ENCODE data around the gene CTIF.

Gene CTIF

GRCh38 chr18:48533340-48534070 lies 5.3 kb upstream of the CTIF start:
- DNase-seq: no peak

GRCh38 chr18:48534364-48534763 lies 4.5 kb upstream of the CTIF start:
- DNase-seq: no peak

GRCh38 chr18:48535956-48536355 lies 2.9 kb upstream of the CTIF start:
- DNase-seq: no peak

- DNase-seq: no peak
These were observed 2.3 kb upstream of the CTIF start for GRCh38 chr18:48536516-48536915.

GRCh38 chr18:48539406-48540250 lies 797 bp downstream of the CTIF start:
- peak; percentile 26 to 27 for DNase-seq

GRCh38 chr18:48540251-48541025 lies 1.6 kb downstream of the CTIF start:
- DNase-seq: peak; percentile 51 to 59

GRCh38 chr18:48541026-48541746 lies 2.4 kb downstream of the CTIF start:
- DNase-seq: peak in 1 of 2 experiments; percentile 12

GRCh38 chr18:48541747-48542400 lies 3.0 kb downstream of the CTIF start:
- DNase-seq: no peak

- DNase-seq: no peak
These were observed 3.8 kb downstream of the CTIF start for GRCh38 chr18:48542513-48543181.

GRCh38 chr18:48543228-48543627 lies 4.4 kb downstream of the CTIF start:
- peak; percentile 36 to 45 for DNase-seq

- DNase-seq: no peak
These were observed 5.3 kb downstream of the CTIF start for GRCh38 chr18:48544116-48544515.

GRCh38 chr18:48544661-48545415 lies 6.0 kb downstream of the CTIF start:
- no peak for DNase-seq

GRCh38 chr18:48545757-48546321 lies 7.0 kb downstream of the CTIF start:
- DNase-seq: no peak

- DNase-seq: no peak
These were observed 7.6 kb downstream of the CTIF start for GRCh38 chr18:48546396-48546795.

- no peak for DNase-seq
These were observed 8.7 kb downstream of the CTIF start for GRCh38 chr18:48547531-48547981.

- DNase-seq: no peak
These were observed 9.4 kb downstream of the CTIF start for GRCh38 chr18:48548011-48548771.

- DNase-seq: no peak
These were observed 10.1 kb downstream of the CTIF start for GRCh38 chr18:48548921-48549320.

- no peak for DNase-seq
These were observed 11.4 kb downstream of the CTIF start for GRCh38 chr18:48550101-48550729.

GRCh38 chr18:48551100-48551499 lies 12.3 kb downstream of the CTIF start:
- DNase-seq: no peak

Data from activated CD4-positive, alpha-beta T cell treated with anti-CD3 and anti-CD28 coated beads, Interleukin-2, amount 50 U/mL, for 4 hours (primary cell).